HEK293T (cell line): ENCODE results near the gene PRKAR1B.

ENCODE experiments used
- CTCF ChIA-PET: fragments of 350-600 bp; formaldehyde crosslinking; extraction: SDS; loops from one replicate; lab custom pipeline; 2021; ENCODE audit warnings: antibody characterized with exemption, inconsistent platforms; lab: Yijun Ruan, JAX
- POLR2A ChIA-PET: fragments of 350-600 bp; formaldehyde crosslinking; extraction: SDS; loops from one replicate; lab custom pipeline; 2020; ENCODE audit warnings: antibody characterized with exemption, inconsistent platforms; lab: Yijun Ruan, JAX
- DNase-seq: peaks from one replicate; pipeline ENCODE4 v3.0.0; 2012; ENCODE audit warnings: mixed read lengths; ENCODE audit errors: extremely low spot score
- ARNT ChIP-seq: fragments of 450-650 bp; IDR thresholded peaks from 2 replicates; pipeline ENCODE4 v1.6.1; 2017; ENCODE audit warnings: mild to moderate bottlenecking
- BHLHE40 ChIP-seq: fragments of 450-650 bp; IDR thresholded peaks from 2 replicates; pipeline ENCODE4 v1.6.1; 2016; ENCODE audit warnings: mild to moderate bottlenecking, moderate library complexity, borderline replicate concordance
- CTBP1 ChIP-seq: fragments of 450-650 bp; IDR thresholded peaks from 2 replicates; pipeline ENCODE4 v1.6.1; 2016; ENCODE audit warnings: borderline replicate concordance
- ELF4 ChIP-seq: fragments of 450-650 bp; IDR thresholded peaks from 2 replicates; pipeline ENCODE4 v1.6.1; 2017; ENCODE audit warnings: antibody characterized with exemption
- FOXA1 ChIP-seq: fragments of 450-650 bp; IDR thresholded peaks from 2 replicates; pipeline ENCODE4 v1.6.1; 2016; ENCODE audit warnings: mild to moderate bottlenecking
- FOXK2 ChIP-seq: fragments of 450-650 bp; IDR thresholded peaks from 2 replicates; pipeline ENCODE4 v1.6.1; 2016; ENCODE audit warnings: mild to moderate bottlenecking
- FOXM1 ChIP-seq: fragments of 450-650 bp; IDR thresholded peaks from 2 replicates; pipeline ENCODE4 v1.6.1; 2017; ENCODE audit warnings: mild to moderate bottlenecking, borderline replicate concordance
- HDGF ChIP-seq: fragments of 450-650 bp; IDR thresholded peaks from 2 replicates; pipeline ENCODE4 v1.6.1; 2017; ENCODE audit warnings: antibody characterized with exemption, borderline replicate concordance
- L3MBTL2 ChIP-seq: fragments of 450-650 bp; conservative IDR thresholded peaks from 2 replicates; pipeline ENCODE4 v1.6.1; 2016; ENCODE audit warnings: mild to moderate bottlenecking
- LEF1 ChIP-seq: fragments of 450-650 bp; IDR thresholded peaks from 2 replicates; pipeline ENCODE4 v1.6.1; 2017; ENCODE audit warnings: mild to moderate bottlenecking, borderline replicate concordance
- NFRKB ChIP-seq: fragments of 450-650 bp; IDR thresholded peaks from 2 replicates; pipeline ENCODE4 v1.6.1; 2016; ENCODE audit warnings: mild to moderate bottlenecking, moderate library complexity
- PKNOX1 ChIP-seq: fragments of 450-650 bp; IDR thresholded peaks from 2 replicates; pipeline ENCODE4 v1.6.1; 2016
- SP1 ChIP-seq: fragments of 450-650 bp; IDR thresholded peaks from 2 replicates; pipeline ENCODE4 v1.6.1; 2017
- SUZ12 ChIP-seq: fragments of 450-650 bp; IDR thresholded peaks from 2 replicates; pipeline ENCODE4 v1.6.1; 2016; ENCODE audit warnings: mild to moderate bottlenecking
- TARDBP ChIP-seq: fragments of 450-650 bp; IDR thresholded peaks from 2 replicates; pipeline ENCODE4 v1.6.1; 2016
- ZNF384 ChIP-seq: fragments of 450-650 bp; IDR thresholded peaks from 2 replicates; pipeline ENCODE4 v1.6.1; 2016

PRKAR1B gene

GRCh38 chr7:676246-676971 is 50.7 kb downstream of the PRKAR1B start:
- no peak for DNase-seq
- POLR2A ChIA-PET = no interaction called here
- CTCF ChIA-PET = interaction anchor here (0.6 to 1.0 kb wide), 2 partner anchors 176 to 225 kb away, joined by 3 read pairs; no protein-coding TSS in a partner anchor
- TF ChIP-seq ARNT (no peak), TARDBP (no peak), SP1 (no peak), NFRKB (no peak)

- ChIA-PET CTCF (no interaction called here), POLR2A (no interaction called here)
- no peak for DNase-seq
- TF ChIP-seq SP1 (no peak), FOXM1 (no peak), LEF1 (no peak), ZNF384 (no peak), ELF4 (no peak), BHLHE40 (no peak), NFRKB (no peak), HDGF (no peak), CTBP1 (no peak), ARNT (no peak), TARDBP (no peak), FOXA1 (no peak), SUZ12 (no peak), FOXK2 (no peak), PKNOX1 (no peak)
These were observed 52.3 kb downstream of the PRKAR1B start for GRCh38 chr7:674454-675410.

- DNase-seq = no peak
- POLR2A ChIA-PET = no interaction called here
- CTCF ChIA-PET = no interaction called here
- TF ChIP-seq ELF4 (no peak), PKNOX1 (no peak), ARNT (no peak), TARDBP (no peak), L3MBTL2 (no peak), FOXA1 (no peak), BHLHE40 (no peak), NFRKB (no peak), ZNF384 (no peak), FOXK2 (no peak), SP1 (no peak), SUZ12 (no peak)
These were observed 53.2 kb downstream of the PRKAR1B start for GRCh38 chr7:673681-674453.

- TF ChIP-seq HDGF (no peak), ZNF384 (no peak), FOXK2 (no peak), NFRKB (no peak), ELF4 (no peak), FOXM1 (no peak), L3MBTL2 (no peak), CTBP1 (no peak), ARNT (no peak), BHLHE40 (no peak), FOXA1 (no peak), TARDBP (no peak), LEF1 (no peak), SP1 (no peak), PKNOX1 (no peak)
- DNase-seq = no peak
- ChIA-PET POLR2A (no interaction called here), CTCF (no interaction called here)
These were observed 54.2 kb downstream of the PRKAR1B start for GRCh38 chr7:672891-673290.

- TF ChIP-seq HDGF = no peak
- no peak for TF ChIP-seq BHLHE40
- no peak for TF ChIP-seq NFRKB
- TF ChIP-seq LEF1 = no peak
- no peak for TF ChIP-seq TARDBP
- no peak for TF ChIP-seq FOXK2
- TF ChIP-seq FOXM1 = no peak
- TF ChIP-seq ZNF384 = no peak
- no peak for TF ChIP-seq SUZ12
- TF ChIP-seq ELF4 = no peak
- TF ChIP-seq FOXA1 = no peak
- TF ChIP-seq L3MBTL2 = no peak
- no peak for TF ChIP-seq CTBP1
- no peak for TF ChIP-seq SP1
- ChIA-PET POLR2A (no interaction called here), CTCF (no interaction called here)
- no peak for DNase-seq
These were observed 55.6 kb downstream of the PRKAR1B start for GRCh38 chr7:671415-672042.
